Medulla oblongata (tissue), 1 donor: Measurements from ENCODE around the gene SPSB1.
A peak's percentile ranks its signal among the peaks of the same experiment; 100 is the strongest.

Source experiments
- DNase-seq: peaks from one replicate; pipeline ENCODE4 v3.0.0-alpha.2; 2015; ENCODE audit errors: extremely low spot score

The SPSB1 gene

GRCh38 chr1:9292361-9293240 is at the start of gene SPSB1:
TSS of gene SPSB1 (plus strand) at chr1:9292894. CDS start at chr1:9355892, 62,998 bp downstream.
- DNase-seq: peak; percentile 79

GRCh38 chr1:9243066-9243739 is 49.5 kb upstream of the SPSB1 start:
- no peak for DNase-seq

GRCh38 chr1:9244501-9245229 is 48.0 kb upstream of the SPSB1 start:
- no peak for DNase-seq

GRCh38 chr1:9245230-9245619 is 47.5 kb upstream of the SPSB1 start:
- DNase-seq: no peak

GRCh38 chr1:9245661-9246060 is 47.0 kb upstream of the SPSB1 start:
- no peak for DNase-seq

GRCh38 chr1:9246215-9246614 is 46.5 kb upstream of the SPSB1 start:
- DNase-seq: no peak

GRCh38 chr1:9246841-9247785 is 45.6 kb upstream of the SPSB1 start:
- no peak for DNase-seq

- DNase-seq: peak; percentile 58
Observed at GRCh38 chr1:9247894-9248293, 44.8 kb upstream of the SPSB1 start.

- peak; percentile 72 for DNase-seq
Observed at GRCh38 chr1:9248341-9249262, 44.1 kb upstream of the SPSB1 start.

- DNase-seq: no peak
Observed at GRCh38 chr1:9249263-9249533, 43.5 kb upstream of the SPSB1 start.

- no peak for DNase-seq
Observed at GRCh38 chr1:9249534-9250410, 42.9 kb upstream of the SPSB1 start.

GRCh38 chr1:9250411-9251381 is 42.0 kb upstream of the SPSB1 start:
- DNase-seq: no peak

- DNase-seq: no peak
Observed at GRCh38 chr1:9251501-9251900, 41.2 kb upstream of the SPSB1 start.

- no peak for DNase-seq
Observed at GRCh38 chr1:9253004-9253403, 39.7 kb upstream of the SPSB1 start.

- DNase-seq: no peak
Observed at GRCh38 chr1:9253453-9254105, 39.1 kb upstream of the SPSB1 start.

GRCh38 chr1:9256332-9256731 is 36.4 kb upstream of the SPSB1 start:
- DNase-seq: no peak

GRCh38 chr1:9257851-9258250 is 34.8 kb upstream of the SPSB1 start:
- no peak for DNase-seq

- DNase-seq: no peak
Observed at GRCh38 chr1:9258629-9259028, 34.1 kb upstream of the SPSB1 start.
